SK-N-SH (cell line): ENCODE results near the gene PCOLCE2. TPM values are rescaled to one million over a fixed set of nuclear protein-coding genes. Genes with fewer than 3 reads are reported as not detected.
"Not testable (repeated sequence)": the region's sequence is repeated elsewhere in the genome, so short reads cannot be mapped to it uniquely, and the experiment has no call there.

ENCODE experiments used
- CTCF ChIA-PET: fragments of 300-600, 350-600 bp; formaldehyde crosslinking; extraction: SDS; loops from one replicate; lab custom pipeline; 2021; lab: Yijun Ruan, JAX
- POLR2A ChIA-PET: fragments of 350-600 bp; sonication (Branson Sonifier 250); formaldehyde crosslinking; extraction: SDS; loops from one replicate; lab custom pipeline; 2020; ENCODE audit warnings: antibody characterized with exemption, inconsistent platforms; lab: Yijun Ruan, JAX
- DNase-seq: peaks from one replicate; pipeline ENCODE4 v3.0.0; 2012
- H2AFZ ChIP-seq: fragments of 200-600 bp; sonication (generic); 2 replicates; pipeline ENCODE4 v1.8.1; 2016; ENCODE audit warnings: antibody characterized with exemption, mild to moderate bottlenecking, low read depth
- H3F3A ChIP-seq: fragments of 200-600 bp; sonication (generic); replicated peaks from 2 replicates; pipeline ENCODE3; 2016; ENCODE audit warnings: antibody characterized with exemption, mild to moderate bottlenecking; ENCODE audit not compliant: insufficient read depth
- H3K27ac ChIP-seq, 2 experiments: fragments of 200-500 bp in 1 of 2; fragments of 200-600 bp in 1 of 2; sonication (Bioruptor generic) in 1 of 2; sonication (generic), shearing (Covaris generic) in 1 of 2; 2 replicates each; pipeline versions ENCODE4 v1.5.1 to v1.6.1; 2014 to 2016; ENCODE audit warnings: low read depth in 2 of 2, inconsistent platforms in 1 of 2, low read length in 1 of 2, mild to moderate bottlenecking in 1 of 2, mixed read lengths in 1 of 2
- H3K27me3 ChIP-seq: fragments of 200-600 bp; sonication (generic), shearing (Covaris generic); 2 replicates; pipeline ENCODE4 v1.6.1; 2016; ENCODE audit warnings: mixed run types; ENCODE audit not compliant: insufficient read depth
- H3K36me3 ChIP-seq, 2 experiments: fragments of 200-500 bp in 1 of 2; fragments of 200-600 bp in 1 of 2; sonication (Bioruptor generic) in 1 of 2; sonication (generic) in 1 of 2; replicated peaks in 1 of 2; 2 replicates each; pipeline versions ENCODE3 to v1.5.1; 2014 to 2016; ENCODE audit warnings: low read length in 1 of 2, mild to moderate bottlenecking in 1 of 2; ENCODE audit not compliant: insufficient read depth in 2 of 2, control insufficient read depth in 1 of 2
- H3K4me1 ChIP-seq, 2 experiments: fragments of 200-500 bp in 1 of 2; fragments of 200-600 bp in 1 of 2; sonication (Bioruptor generic) in 1 of 2; sonication (generic), shearing (Covaris generic) in 1 of 2; 2 replicates each; pipeline versions ENCODE4 v1.5.1 to v1.6.1; 2014 to 2016; ENCODE audit warnings: low read depth in 1 of 2, low read length in 1 of 2, mixed run types in 1 of 2; ENCODE audit not compliant: insufficient read depth in 2 of 2, control insufficient read depth in 1 of 2
- H3K4me2 ChIP-seq: fragments of 200-600 bp; sonication (generic), shearing (Covaris generic); 2 replicates; pipeline ENCODE4 v1.6.1; 2017; ENCODE audit warnings: mixed run types
- H3K4me3 ChIP-seq, 2 experiments: fragments of 200-500 bp in 1 of 2; fragments of 200-600 bp in 1 of 2; sonication (Bioruptor generic) in 1 of 2; sonication (generic), shearing (Covaris generic) in 1 of 2; 2 replicates each; pipeline versions ENCODE4 v1.5.1 to v1.8.1; 2014 to 2016; ENCODE audit warnings: low read depth in 2 of 2, inconsistent platforms in 1 of 2, low read length in 1 of 2, mild to moderate bottlenecking in 1 of 2, mixed read lengths in 1 of 2, moderate library complexity in 1 of 2
- H3K79me2 ChIP-seq: fragments of 200-600 bp; sonication (generic); 2 replicates; pipeline ENCODE4 v1.8.1; 2017; ENCODE audit warnings: mild to moderate bottlenecking; ENCODE audit not compliant: insufficient read depth
- H3K9ac ChIP-seq: fragments of 200-600 bp; sonication (generic); 2 replicates; pipeline ENCODE4 v1.6.1; 2017; ENCODE audit warnings: mixed run types
- H3K9me2 ChIP-seq: fragments of 200-600 bp; sonication (generic); 2 replicates; pipeline ENCODE4 v1.6.1; 2017; ENCODE audit warnings: mixed run types
- H3K9me3 ChIP-seq: fragments of 200-600 bp; sonication (generic); 2 replicates; pipeline ENCODE4 v1.6.1; 2017; ENCODE audit warnings: mixed run types, mild to moderate bottlenecking, moderate library complexity
- H4K20me1 ChIP-seq: fragments of 200-600 bp; sonication (generic); 2 replicates; pipeline ENCODE4 v1.6.1; 2017; ENCODE audit warnings: mild to moderate bottlenecking, mixed run types; ENCODE audit not compliant: insufficient read depth
- FOXJ3 ChIP-seq: sonication (generic); formaldehyde crosslinking; IDR thresholded peaks from 2 replicates; pipeline ENCODE4 v1.5.1; 2020; ENCODE audit warnings: mild to moderate bottlenecking, missing genetic modification reagents
- GATA2 ChIP-seq: sonication (generic); formaldehyde crosslinking; IDR thresholded peaks from 2 replicates; pipeline ENCODE4 v1.5.0; 2020; ENCODE audit warnings: mild to moderate bottlenecking, missing genetic modification reagents
- NRF1 ChIP-seq: IDR thresholded peaks from 2 replicates; pipeline ENCODE4 v1.6.1; 2012; ENCODE audit warnings: low read depth, mild to moderate bottlenecking, low read length
- POLR2AphosphoS5 ChIP-seq: IDR thresholded peaks from 2 replicates; pipeline ENCODE4 v1.6.1; 2012; ENCODE audit warnings: low read depth, low read length
- RAD21 ChIP-seq: IDR thresholded peaks from 2 replicates; pipeline ENCODE4 v1.6.1; 2012; ENCODE audit warnings: mild to moderate bottlenecking, low read length
- RCOR1 ChIP-seq: fragments of 150-350 bp; IDR thresholded peaks from 2 replicates; pipeline ENCODE4 v1.6.1; 2017; ENCODE audit warnings: antibody characterized with exemption, low read length
- RXRA ChIP-seq: IDR thresholded peaks from 2 replicates; pipeline ENCODE4 v1.4.0; 2012; ENCODE audit warnings: low read depth, mild to moderate bottlenecking, borderline replicate concordance
- SIN3A ChIP-seq: IDR thresholded peaks from 2 replicates; pipeline ENCODE4 v1.6.1; 2012; ENCODE audit warnings: low read depth, mild to moderate bottlenecking, low read length, moderate library complexity, borderline replicate concordance
- TAF1 ChIP-seq: IDR thresholded peaks from 2 replicates; pipeline ENCODE4 v1.6.1; 2012; ENCODE audit warnings: low read depth, mild to moderate bottlenecking, low read length, moderate library complexity, borderline replicate concordance
- TEAD4 ChIP-seq: IDR thresholded peaks from 2 replicates; pipeline ENCODE4 v1.4.0; 2012; ENCODE audit warnings: mild to moderate bottlenecking, borderline replicate concordance; ENCODE audit not compliant: insufficient read depth
- WGBS: methylation state at CpG from one replicate; pipeline ENCODE4 v1.1.6; 2017; ENCODE audit warnings: low lambda C conversion rate; 5-methylcytosine and 5-hydroxymethylcytosine counted together
- polyA plus RNA-seq, 3 experiments: library from polyadenylated mRNA; depleted of rRNA; stranded (reverse); fragments of >200 nt; gene quantifications; 2 replicates each; pipeline ENCODE4 v1.2.3, GENCODE V29; 2012
- TF ChIP-seq, protein P1 (sequence below): fragments of 150-350 bp; IDR thresholded peaks from 2 replicates; pipeline ENCODE4 v1.6.1; 2016; ENCODE audit warnings: mild to moderate bottlenecking, low read depth, low read length
- TF ChIP-seq, protein P2 (sequence below): IDR thresholded peaks from 2 replicates; pipeline ENCODE4 v1.4.0; 2012; ENCODE audit warnings: low read depth, borderline replicate concordance
- TF ChIP-seq, protein P3 (sequence below): IDR thresholded peaks from 2 replicates; pipeline ENCODE4 v1.4.0; 2012; ENCODE audit warnings: low read depth

Gene PCOLCE2
- polyA plus RNA-seq, 1 of the 3 experiments (the other 2 are of a cell fraction) = 22.2 TPM

DNA sequence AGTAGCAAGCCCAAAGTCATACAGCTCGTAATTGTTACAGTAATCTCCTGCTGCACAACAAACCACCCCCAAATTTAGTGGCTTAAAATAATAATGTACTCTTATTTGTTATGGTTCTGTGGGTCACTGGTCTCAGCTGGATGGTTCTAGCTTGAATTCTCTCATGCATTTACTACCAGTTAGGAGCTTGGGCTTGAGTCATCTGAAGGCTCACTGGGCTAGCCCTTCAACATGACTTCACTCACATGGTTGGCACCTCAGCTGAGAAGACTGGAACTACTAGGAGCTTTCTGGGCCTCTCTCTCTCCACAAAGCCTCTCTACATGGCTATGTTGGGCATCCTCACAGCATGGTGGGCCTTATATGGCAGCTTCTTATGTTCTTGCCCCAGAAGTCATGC, 12.5 kb downstream of the PCOLCE2 start:
- H3K9me3 ChIP-seq = no peaks in the 10 kb centered on the region
- POLR2A ChIA-PET = no interaction called here
- WGBS = 29% methylated on average over 1 of the region's 1 CpG

DNA sequence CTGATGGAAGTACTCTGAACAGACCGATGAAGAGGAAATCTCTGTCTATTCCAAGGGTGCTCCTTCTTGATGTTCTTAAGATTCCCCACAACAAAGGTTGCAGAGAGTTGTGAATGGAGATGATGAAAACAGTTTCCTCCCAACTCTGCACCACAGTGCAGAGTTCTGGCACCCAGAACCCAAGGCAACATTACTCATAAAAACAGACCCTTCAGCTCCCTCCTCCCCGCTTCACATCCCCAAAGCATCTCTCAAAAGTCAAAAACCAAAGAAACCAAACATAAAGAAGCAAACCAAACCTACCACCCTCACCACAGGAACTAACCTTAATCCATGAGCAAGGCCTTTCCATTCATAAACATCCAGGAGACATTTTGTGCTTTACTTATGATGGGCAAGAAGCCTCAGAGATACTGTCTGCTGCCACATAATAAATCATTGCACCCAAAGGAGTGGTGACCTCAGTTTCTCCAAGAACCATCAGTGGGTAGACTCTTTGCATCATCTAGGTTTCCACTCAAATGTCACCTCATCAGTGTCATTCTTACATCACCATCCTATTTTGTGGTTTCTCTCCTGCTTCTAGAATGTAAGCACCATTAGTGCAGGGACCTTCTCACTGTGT, 13.2 kb downstream of the PCOLCE2 start:
- H4K20me1 ChIP-seq = no peaks in the 10 kb centered on the region
- no peaks in the 10 kb centered on the region for H3K9me3 ChIP-seq
- H3K4me3 ChIP-seq = no peak overlapping the region
- no peaks in the 10 kb centered on the region for H3F3A ChIP-seq
- WGBS = 78% methylated on average over 2 of the region's 2 CpGs
- H3K36me3 ChIP-seq = no peaks in the 10 kb centered on the region
- no peak for DNase-seq
- H3K9ac ChIP-seq = no peak overlapping the region
- H3K4me2 ChIP-seq = no peak overlapping the region
- H3K79me2 ChIP-seq = no peaks in the 10 kb centered on the region
- H3K27me3 ChIP-seq = no peaks in the 10 kb centered on the region
- ChIA-PET POLR2A (no interaction called here), CTCF (interaction anchor here (2.8 kb wide), 1 partner anchor 47 kb away, joined by 8 read pairs; no protein-coding TSS in a partner anchor)
- no peak overlapping the region for H2AFZ ChIP-seq
- H3K4me1 ChIP-seq = no peaks in the 10 kb centered on the region
- H3K9me2 ChIP-seq = no peaks in the 10 kb centered on the region
- TF ChIP-seq RAD21 (no peak), TEAD4 (no peak), POLR2AphosphoS5 (no peak)
- TF ChIP-seq, protein P1, sequence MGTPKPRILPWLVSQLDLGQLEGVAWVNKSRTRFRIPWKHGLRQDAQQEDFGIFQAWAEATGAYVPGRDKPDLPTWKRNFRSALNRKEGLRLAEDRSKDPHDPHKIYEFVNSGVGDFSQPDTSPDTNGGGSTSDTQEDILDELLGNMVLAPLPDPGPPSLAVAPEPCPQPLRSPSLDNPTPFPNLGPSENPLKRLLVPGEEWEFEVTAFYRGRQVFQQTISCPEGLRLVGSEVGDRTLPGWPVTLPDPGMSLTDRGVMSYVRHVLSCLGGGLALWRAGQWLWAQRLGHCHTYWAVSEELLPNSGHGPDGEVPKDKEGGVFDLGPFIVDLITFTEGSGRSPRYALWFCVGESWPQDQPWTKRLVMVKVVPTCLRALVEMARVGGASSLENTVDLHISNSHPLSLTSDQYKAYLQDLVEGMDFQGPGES = no peak
- TF ChIP-seq, protein P2, sequence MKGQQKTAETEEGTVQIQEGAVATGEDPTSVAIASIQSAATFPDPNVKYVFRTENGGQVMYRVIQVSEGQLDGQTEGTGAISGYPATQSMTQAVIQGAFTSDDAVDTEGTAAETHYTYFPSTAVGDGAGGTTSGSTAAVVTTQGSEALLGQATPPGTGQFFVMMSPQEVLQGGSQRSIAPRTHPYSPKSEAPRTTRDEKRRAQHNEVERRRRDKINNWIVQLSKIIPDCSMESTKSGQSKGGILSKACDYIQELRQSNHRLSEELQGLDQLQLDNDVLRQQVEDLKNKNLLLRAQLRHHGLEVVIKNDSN = no peak
- H3K27ac ChIP-seq = no peak overlapping the region

More for the DNA sequence above, 12.5 kb downstream of the PCOLCE2 start:
- H3K4me3 ChIP-seq = no peak overlapping the region
- H3K36me3 ChIP-seq = no peaks in the 10 kb centered on the region
- TF ChIP-seq RXRA (no peak), TEAD4 (no peak)
- no peaks in the 10 kb centered on the region for H3K9me2 ChIP-seq
- no peaks in the 10 kb centered on the region for H3F3A ChIP-seq
- H2AFZ ChIP-seq = no peak overlapping the region
- H3K79me2 ChIP-seq = no peaks in the 10 kb centered on the region
- H4K20me1 ChIP-seq = no peaks in the 10 kb centered on the region
- H3K27ac ChIP-seq = no peak overlapping the region
- CTCF ChIA-PET = interaction anchor here (2.8 kb wide), 1 partner anchor 47 kb away, joined by 8 read pairs; no protein-coding TSS in a partner anchor
- no peak overlapping the region for H3K4me2 ChIP-seq
- DNase-seq = no peak
- no peak overlapping the region for H3K9ac ChIP-seq
- H3K27me3 ChIP-seq = no peaks in the 10 kb centered on the region
- no peaks in the 10 kb centered on the region for H3K4me1 ChIP-seq

DNA sequence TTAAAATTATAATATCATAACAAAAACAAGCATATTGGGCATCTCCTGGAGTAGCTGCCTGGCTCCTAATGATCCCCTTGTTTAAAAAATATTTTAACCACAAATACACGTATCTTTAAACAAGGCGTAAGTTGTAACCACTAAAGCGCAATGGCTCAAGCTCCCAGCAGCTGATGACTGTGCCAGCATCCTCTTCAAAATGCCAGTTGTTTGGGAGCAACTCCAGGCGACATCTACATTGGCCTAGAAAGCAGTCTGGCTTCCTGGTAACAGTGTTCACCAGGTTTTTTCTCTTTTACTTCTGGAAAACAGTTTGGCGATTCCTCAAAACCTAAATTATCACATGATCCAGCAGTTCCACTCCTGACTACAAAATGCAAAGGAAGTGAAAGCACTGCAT, 13.8 kb downstream of the PCOLCE2 start:
- POLR2A ChIA-PET = no interaction called here
- CTCF ChIA-PET = interaction anchor here (1.3 to 2.8 kb wide), 2 partner anchors 46 to 288 kb away, joined by 3 to 8 read pairs; no protein-coding TSS in a partner anchor
- Histone ChIP-seq H4K20me1 (no peaks in the 10 kb centered on the region), H3K4me2 (no peak overlapping the region), H3K27me3 (no peaks in the 10 kb centered on the region), H3K27ac (no peak overlapping the region), H3K9me3 (no peaks in the 10 kb centered on the region), H3K4me1 (no peaks in the 10 kb centered on the region), H3K9me2 (no peaks in the 10 kb centered on the region), H3K4me3 (no peak overlapping the region), H3F3A (no peaks in the 10 kb centered on the region), H3K9ac (no peak overlapping the region), H3K36me3 (no peaks in the 10 kb centered on the region), H3K79me2 (no peaks in the 10 kb centered on the region), H2AFZ (no peak overlapping the region)
- no peak for DNase-seq
- WGBS = 74% methylated on average over 5 of the region's 5 CpGs
- TF ChIP-seq TAF1 (no peak), GATA2 (CRISPR knock-in tag) (no peak), SIN3A (no peak), RCOR1 (no peak), FOXJ3 (CRISPR knock-in tag) (no peak), NRF1 (no peak)
- TF ChIP-seq, protein P3, sequence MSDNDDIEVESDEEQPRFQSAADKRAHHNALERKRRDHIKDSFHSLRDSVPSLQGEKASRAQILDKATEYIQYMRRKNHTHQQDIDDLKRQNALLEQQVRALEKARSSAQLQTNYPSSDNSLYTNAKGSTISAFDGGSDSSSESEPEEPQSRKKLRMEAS = no peak
- TF ChIP-seq, protein P1 = no peak

DNA sequence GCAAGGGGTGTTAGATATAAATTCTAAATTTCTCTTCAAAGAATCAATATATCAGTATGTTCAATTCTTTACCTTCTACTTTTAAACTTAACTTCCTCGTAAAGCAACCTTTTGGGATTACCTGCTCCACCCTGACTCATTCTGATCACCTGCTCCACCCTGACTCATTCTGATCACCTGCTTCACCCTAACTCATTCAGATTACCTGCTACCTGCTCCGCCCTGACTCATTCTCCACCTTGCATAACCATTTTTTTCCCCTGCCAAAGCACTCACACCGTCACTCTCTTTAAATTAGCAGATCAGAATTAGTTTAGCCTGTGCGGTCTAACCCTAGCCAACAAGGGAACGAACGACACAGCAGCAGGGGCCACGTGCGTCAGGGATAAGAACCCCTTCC, 20.5 kb downstream of the PCOLCE2 start:
- 73% methylated on average over 8 of the region's 8 CpGs for WGBS
- H3K9ac ChIP-seq, H3K4me1 ChIP-seq, H2AFZ ChIP-seq, H3K79me2 ChIP-seq, POLR2A ChIA-PET, H3K4me2 ChIP-seq, H3K9me2 ChIP-seq, H3K4me3 ChIP-seq, H4K20me1 ChIP-seq, H3F3A ChIP-seq, CTCF ChIA-PET, DNase-seq, H3K27ac ChIP-seq, H3K36me3 ChIP-seq, H3K9me3 ChIP-seq, H3K27me3 ChIP-seq: not testable (repeated sequence)
